GM21529 (cell line): ENCODE measurements around the gene POTEI.
"Not testable (repeated sequence)": the region's sequence is repeated elsewhere in the genome, so short reads cannot be mapped to it uniquely, and the experiment has no call there.

ENCODE experiments used
- ATAC-seq: cut with Tn5 transposase; IDR thresholded peaks from one replicate; pipeline ENCODE4 v1.9.1; 2021; ENCODE audit not compliant: unreplicated experiment

Gene POTEI

DNA sequence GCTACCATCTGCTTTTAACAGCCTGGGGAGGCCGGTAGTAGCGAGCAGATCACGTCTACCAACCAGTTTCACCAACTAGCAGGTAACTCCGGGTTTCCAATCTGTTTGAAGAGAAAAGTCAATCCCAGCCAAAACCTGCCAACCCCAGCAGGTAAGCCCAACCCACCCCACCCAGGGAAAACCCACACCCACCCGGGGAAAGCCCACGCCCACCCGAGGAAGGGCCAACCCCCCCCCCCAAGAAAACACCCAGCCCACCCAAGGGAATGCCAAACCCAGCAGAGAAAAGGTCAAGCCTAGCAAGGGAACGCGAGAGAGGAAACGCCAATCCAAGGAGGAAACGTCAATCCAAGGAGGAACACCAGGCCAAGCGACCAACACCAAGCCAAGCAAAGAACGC, at the start of gene POTEI:
TSS of gene POTEI (minus strand) at position 101 of the 400 bp plus-strand sequence. CDS start at position 8, 93 bp downstream.
- not testable (repeated sequence) for ATAC-seq

DNA sequence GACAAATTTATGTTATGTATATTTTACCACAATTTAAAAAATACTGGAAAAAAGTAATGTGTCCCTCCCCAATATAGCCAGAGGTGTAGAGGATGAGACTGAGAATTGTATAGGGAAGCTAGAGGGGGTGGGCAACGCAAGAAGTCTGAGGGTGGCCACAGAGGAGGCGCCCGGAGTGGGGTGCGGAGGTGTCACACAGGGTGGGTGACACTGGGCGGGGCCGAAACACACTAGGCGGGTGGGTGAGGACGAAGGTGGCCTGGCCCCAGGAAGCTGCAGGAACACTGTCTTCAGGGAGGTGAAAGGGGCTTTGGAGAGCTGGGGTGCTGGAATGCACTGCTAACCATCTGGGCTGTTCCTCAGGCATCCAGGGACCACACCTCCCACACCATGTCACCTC, 47.3 kb upstream of the POTEI start:
- not testable (repeated sequence) for ATAC-seq

DNA sequence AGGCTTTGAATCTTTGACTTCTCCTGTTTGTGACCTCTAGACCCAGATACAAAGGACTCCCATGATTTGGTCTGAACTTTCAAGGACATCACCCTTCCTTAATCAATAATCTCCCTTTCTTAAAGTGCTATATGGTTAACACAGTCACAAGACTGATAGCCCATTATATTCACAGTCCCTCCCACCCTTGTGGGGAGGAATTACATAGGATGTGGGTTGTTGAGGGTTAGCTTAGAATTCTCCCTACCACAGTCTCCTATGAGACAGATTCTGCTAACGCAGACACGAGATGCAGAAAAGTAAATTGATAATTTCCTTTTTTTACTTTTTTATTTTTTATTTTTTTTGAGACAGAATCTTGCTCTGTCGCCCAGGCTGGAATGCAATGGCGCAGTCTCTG, 45.0 kb upstream of the POTEI start:
- ATAC-seq, result not testable (repeated sequence)

- ATAC-seq, result not testable (repeated sequence)
These were observed 40.3 kb upstream of the POTEI start for GRCh38 chr2:130549475-130549874.

DNA sequence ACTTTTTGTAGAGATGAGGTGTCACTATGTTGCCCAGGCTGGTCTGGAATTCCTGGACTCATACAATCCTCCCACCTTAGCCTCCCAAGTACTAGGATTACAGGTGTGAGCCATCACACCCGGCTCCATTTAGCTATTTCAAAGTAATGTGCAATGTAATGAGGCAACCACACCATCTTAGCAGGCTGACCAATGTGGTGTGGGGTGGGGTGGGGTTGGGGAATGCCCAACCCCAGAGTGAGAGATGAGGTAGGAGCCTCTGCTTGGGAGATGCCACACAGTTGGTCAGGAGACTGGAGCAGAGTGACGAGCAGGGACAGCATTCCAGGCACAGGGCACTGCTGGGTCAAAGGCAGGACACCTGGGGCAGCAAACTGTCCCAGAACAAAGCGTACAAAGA, 39.3 kb upstream of the POTEI start:
- not testable (repeated sequence) for ATAC-seq

DNA sequence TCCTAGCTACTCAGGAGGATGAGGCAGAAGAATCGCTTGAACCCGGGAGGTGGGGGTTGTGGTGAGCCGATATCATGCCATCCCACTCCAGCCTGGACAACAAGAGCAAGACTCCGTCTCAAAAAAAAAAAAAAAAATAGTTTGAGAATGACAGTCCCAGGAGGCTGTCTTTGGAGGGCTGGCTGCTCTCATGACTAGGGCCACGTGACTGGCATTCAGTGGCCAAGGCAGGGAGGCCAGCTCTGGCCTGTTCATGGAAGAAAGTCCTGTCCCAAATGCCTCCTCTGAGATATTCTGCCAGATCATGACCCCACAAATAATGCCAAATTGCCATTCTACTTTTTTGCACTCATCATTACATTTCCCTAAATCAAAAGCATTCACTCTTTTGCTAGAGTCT, 35.9 kb upstream of the POTEI start:
- not testable (repeated sequence) for ATAC-seq

DNA sequence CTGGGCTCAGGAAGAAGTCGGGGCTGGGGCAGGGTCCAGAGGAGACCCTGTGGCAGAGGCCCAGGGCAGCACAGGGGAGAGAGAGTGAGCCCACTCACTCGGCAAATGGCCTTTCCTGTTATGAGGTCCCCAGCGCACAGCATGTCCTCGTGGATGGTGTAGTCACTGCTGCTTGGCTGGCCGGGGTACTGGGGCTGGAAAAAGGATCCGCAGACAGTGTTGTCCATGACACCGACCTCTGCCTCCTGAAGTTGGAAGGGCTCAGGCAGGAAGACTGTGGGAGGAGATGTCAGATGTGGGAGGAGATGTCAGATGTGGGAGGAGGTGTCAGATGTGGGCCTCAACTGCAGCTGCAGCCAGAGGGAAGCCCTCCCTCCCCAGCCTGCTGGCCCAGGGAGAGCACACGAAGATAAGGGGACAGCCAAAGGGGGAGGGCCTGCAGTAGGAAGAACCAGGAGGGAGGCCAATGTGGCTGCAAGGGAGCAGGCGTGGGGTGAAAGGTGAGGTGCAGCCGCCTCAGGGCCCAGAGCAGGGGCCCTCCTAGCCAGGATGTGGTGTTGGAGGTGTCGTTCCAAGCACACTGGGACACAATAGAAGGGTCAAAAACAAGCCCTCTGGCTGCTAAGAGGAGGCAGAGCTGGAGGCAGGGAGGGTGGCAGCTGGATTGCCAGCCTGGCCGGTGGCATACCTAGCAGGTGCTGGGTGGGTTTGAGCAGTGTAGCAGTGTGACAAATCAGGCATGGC, 34.8 kb upstream of the POTEI start:
- not testable (repeated sequence) for ATAC-seq

DNA sequence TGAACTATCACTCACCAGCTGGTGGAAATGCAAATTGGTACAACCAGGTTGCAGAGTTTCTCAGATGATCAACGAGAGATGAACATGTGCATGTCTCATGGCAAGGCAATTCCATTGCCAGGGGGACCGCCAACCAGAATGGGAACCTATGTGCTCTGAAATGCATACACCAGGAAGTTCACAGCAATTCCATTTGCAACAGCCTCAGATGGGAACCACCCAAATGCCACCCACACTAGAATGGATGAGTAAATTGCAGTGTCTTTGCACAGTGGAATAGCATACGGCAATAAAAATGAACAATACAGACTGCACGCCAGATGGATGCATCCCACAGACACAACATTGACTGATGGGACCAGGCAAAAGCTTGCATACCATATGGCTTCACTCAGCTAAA, 33.7 kb upstream of the POTEI start:
- not testable (repeated sequence) for ATAC-seq

GRCh38 chr2:130538271-130538670, 29.1 kb upstream of the POTEI start:
- not testable (repeated sequence) for ATAC-seq

- not testable (repeated sequence) for ATAC-seq
These were observed 27.5 kb upstream of the POTEI start for GRCh38 chr2:130536654-130537053.

- ATAC-seq, result peak; percentile 41
These were observed 22.5 kb upstream of the POTEI start for GRCh38 chr2:130531672-130532071.

GRCh38 chr2:130531225-130531624, 22.1 kb upstream of the POTEI start:
- ATAC-seq, result peak; percentile 92

DNA sequence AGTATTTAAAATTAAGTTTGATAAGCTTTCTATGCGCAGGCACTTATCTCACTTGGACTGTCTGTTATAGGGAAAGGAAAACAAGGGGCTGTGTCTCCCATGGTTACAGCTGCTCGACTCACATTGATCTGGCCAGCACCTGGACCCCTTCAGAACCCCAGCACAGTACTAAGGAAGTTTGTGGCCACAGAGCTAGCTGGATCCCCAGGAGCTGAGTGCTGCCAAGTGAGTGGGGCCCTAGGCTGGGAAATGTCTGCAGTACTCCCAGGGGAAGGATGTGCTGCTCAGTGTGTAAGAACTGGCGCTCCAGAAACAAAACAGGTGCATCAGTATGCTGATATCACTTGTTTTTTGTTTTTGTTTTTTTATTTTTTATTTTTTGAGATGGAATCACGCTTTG, 21.1 kb upstream of the POTEI start:
- ATAC-seq, result not testable (repeated sequence)

DNA sequence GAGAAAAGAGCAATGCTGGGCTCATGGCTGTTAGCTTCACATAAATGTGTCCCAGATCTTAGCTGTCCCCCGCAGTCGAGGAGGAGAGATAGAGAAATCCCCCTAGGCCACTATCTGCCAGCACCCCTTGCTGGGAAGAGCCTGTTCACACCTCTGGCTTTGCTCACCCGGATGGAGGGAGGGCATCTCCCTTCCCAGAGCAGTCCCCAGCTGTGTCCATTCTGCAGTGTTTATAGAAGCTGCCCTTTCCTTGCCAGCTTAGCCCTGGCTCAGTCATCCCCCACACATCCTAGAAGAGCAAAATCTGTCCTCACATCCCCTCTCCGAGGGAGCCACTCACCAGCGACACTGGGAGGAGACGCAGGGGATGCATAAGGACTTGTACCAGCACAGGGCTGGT, 20.4 kb upstream of the POTEI start:
- ATAC-seq, result not testable (repeated sequence)

DNA sequence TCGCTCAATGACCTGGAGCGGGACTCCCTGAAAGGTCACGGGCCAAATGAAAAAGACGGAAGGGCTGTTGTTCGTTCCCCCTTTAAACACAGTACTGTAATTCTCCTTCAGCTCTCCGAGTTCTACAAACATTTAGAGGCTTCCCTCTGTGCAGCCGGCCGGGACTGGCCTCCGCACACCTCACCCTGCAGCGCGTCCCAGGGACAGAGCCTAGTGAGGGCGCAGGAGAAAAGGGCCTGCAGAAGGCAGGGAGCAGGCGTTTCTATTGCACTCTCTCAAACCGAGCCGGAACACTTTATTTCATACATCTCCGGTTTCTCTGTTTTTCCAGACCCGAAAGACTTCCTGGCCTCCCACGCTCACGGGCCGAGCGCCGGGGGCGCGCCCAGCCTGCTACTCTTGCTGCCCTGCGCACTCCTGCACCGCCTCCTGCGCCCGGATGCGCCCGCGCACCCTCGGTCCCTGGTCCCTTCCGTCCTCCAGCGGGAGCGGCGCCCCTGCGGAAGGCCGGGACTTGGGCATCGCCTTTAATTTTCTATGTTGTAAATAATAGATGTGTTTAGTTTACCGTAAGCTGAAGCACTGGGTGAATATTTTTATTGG, 18.3 kb upstream of the POTEI start:
- not testable (repeated sequence) for ATAC-seq

DNA sequence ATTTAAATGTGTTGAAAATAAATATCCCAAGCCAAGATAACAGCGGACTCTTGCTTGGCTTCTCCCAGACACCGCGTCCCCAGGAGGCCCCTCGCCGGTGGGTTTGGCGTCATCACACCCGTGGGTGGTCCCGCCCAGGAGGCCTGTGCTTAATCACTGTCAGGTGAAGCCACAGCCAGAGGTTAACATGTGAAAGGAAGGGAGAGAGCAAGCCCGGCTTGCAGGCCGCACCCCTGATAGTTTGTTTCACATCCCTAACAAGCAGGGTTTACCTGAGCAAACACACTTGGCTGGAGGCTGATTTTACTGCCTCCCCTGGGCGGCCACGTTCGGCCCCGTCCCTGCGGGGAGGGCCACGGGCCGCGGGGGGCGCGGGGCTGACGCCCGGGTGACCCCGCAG, 13.3 kb upstream of the POTEI start:
- ATAC-seq, result not testable (repeated sequence)

- ATAC-seq, result not testable (repeated sequence)
These were observed 11.9 kb upstream of the POTEI start, which contains the start of gene CFC1B for GRCh38 chr2:130520992-130521391. Gene CFC1B, plus strand, starts transcription at chr2:130521222. Its CDS starts 263 bp downstream, at chr2:130521485.

DNA sequence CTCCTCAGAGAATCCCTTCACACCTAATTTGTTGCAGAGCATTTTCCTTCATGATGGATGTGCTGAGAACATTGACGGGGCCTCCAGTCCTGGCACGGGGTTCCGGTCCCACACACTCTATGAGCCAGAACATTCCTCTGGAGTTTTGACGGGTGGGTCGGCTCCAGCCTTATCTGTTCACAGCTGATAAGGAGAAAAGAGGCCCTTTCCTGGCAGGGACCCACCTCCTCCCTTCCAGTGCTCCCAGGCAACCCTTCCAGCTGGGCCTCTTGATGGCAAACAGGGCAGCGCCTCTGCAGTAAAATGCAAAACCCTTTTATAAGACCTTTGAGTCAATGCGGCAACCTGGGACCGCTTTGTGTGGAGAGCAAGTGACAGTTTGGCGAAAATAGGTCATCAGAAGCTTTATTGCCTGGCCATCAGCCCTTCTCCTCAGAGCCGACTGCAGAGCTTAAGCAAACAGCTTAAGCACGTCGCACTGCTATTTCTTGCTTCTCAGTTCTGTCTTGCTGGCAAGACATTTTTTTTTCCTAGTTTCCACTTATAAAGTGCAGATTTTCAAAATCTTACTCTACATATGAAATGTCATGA, 9.5 kb upstream of the POTEI start:
- not testable (repeated sequence) for ATAC-seq

- ATAC-seq, result not testable (repeated sequence)
These were observed 2.8 kb upstream of the POTEI start for GRCh38 chr2:130511747-130512451.

GRCh38 chr2:130510807-130511746, 1.9 kb upstream of the POTEI start:
- not testable (repeated sequence) for ATAC-seq
